Fibroblast of mammary gland (primary cell): ENCODE results near the gene CACNB3.
A peak's percentile ranks its signal among the peaks of the same experiment; 100 is the strongest.

Experiments used
- DNase-seq: peaks from one replicate; pipeline ENCODE4 v3.0.0-alpha.2; 2010; ENCODE audit warnings: low read depth
- H3K4me3 ChIP-seq: 2 replicates; pipeline ENCODE4 v1.5.1; 2011; ENCODE audit warnings: low read depth, mild to moderate bottlenecking, low read length, moderate library complexity; ENCODE audit not compliant: control insufficient read depth
- CTCF ChIP-seq: conservative IDR thresholded peaks from 2 replicates; pipeline ENCODE4 v1.5.1; 2011; ENCODE audit warnings: low read depth, low read length, inconsistent platforms; ENCODE audit not compliant: control insufficient read depth, insufficient read depth

CACNB3 gene

GRCh38 chr12:48862760-48863159, 44.5 kb downstream of the CACNB3 start:
- no peak for TF ChIP-seq CTCF
- no peak for DNase-seq
- H3K4me3 ChIP-seq, result no peak overlapping the region

- TF ChIP-seq CTCF, result no peak
- no peak overlapping the region for H3K4me3 ChIP-seq
- DNase-seq, result no peak
Observed at GRCh38 chr12:48863291-48863690, 45.0 kb downstream of the CACNB3 start.

GRCh38 chr12:48865281-48866051, 47.2 kb downstream of the CACNB3 start, which contains the start of gene RND1:
RND1 (minus strand) TSS chr12:48865870; CDS start chr12:48865767, 103 bp downstream.
- peak; percentile 89 for DNase-seq
- no peak for TF ChIP-seq CTCF
- peak within 1 kb of the TSS; percentile 68 for H3K4me3 ChIP-seq

GRCh38 chr12:48866052-48866711, 47.9 kb downstream of the CACNB3 start:
- peak overlapping the region; percentile 68 for H3K4me3 ChIP-seq
- DNase-seq, result no peak
- TF ChIP-seq CTCF, result no peak

GRCh38 chr12:48868451-48868850, 50.2 kb downstream of the CACNB3 start:
- DNase-seq, result no peak
- no peak overlapping the region for H3K4me3 ChIP-seq
- TF ChIP-seq CTCF, result no peak

GRCh38 chr12:48869191-48869590, 50.9 kb downstream of the CACNB3 start:
- TF ChIP-seq CTCF, result no peak
- no peak overlapping the region for H3K4me3 ChIP-seq
- no peak for DNase-seq
